T47D (cell line): ENCODE results near the gene VRK3.

ENCODE experiments used
- DNase-seq, 2 experiments: peaks; one replicate each; pipeline versions ENCODE4 v3.0.0 to v3.0.0-alpha.2; 2011 to 2012; ENCODE audit warnings: low read depth in 1 of 2, low spot score in 1 of 2
- JUND ChIP-seq: IDR thresholded peaks from 2 replicates; pipeline ENCODE4 v1.6.1; 2012; ENCODE audit warnings: low read depth
- in situ Hi-C: cut with HindIII; loops from 2 replicates; pipeline ENCODE4 v1.10.0; 2016; ENCODE audit warnings: low sequenced_read_pairs, low pct_unique_long_range_greater_than_20kb

Gene VRK3

DNA sequence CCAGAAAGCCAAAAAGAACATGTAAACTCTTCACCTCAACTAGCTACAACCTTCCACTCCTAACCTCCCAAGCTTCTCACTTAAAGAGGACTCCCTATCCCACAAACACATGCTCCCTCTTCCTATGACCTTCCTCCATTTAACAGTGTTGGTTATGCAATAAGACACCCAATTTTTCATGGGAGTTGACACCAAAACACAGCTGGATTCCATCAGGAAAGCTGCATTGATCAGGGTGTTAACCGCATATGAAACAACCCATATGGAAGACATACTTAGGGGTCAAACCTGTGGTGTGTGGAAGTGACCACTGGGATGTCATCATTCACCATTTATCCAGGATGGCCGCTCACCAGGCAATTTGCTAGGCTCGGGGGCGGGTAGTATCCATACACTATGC, 22.5 kb upstream of the VRK3 start:
- in situ Hi-C loops = no loop called here
- TF ChIP-seq JUND = no peak
- DNase-seq = no peak

DNA sequence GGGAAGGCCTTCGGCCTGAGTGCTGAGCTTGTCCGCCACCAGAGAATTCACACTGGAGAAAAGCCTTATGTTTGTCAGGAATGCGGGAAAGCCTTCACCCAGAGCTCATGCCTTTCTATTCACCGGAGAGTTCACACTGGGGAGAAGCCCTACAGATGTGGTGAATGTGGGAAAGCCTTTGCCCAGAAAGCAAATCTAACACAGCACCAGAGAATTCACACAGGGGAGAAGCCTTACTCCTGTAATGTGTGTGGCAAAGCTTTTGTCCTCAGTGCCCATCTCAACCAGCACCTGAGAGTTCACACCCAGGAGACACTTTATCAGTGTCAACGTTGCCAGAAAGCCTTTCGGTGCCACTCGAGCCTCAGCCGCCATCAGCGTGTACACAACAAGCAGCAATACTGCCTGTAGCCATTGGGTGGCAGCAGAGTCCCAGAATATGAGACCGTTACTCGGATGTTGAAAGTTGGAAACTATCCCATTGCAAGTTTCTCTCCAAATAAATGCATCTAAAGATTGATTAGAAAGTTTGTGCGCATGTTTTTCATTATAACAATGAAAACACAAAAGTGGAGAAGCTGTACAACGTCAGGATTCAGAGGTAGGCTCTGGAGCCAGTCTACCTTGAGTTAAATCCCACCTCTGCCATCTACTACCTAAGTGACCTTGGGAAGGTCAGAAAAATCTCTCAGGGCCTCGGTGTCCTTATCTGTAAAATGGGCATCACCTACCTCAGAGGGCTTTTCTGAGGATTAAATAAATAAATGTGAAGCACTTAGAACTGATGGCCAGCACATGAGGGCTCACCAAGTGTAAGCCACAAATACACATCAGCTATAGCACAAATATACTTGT, 21.7 kb upstream of the VRK3 start:
- DNase-seq = no peak
- TF ChIP-seq JUND = no peak
- in situ Hi-C loops = no loop called here

DNA sequence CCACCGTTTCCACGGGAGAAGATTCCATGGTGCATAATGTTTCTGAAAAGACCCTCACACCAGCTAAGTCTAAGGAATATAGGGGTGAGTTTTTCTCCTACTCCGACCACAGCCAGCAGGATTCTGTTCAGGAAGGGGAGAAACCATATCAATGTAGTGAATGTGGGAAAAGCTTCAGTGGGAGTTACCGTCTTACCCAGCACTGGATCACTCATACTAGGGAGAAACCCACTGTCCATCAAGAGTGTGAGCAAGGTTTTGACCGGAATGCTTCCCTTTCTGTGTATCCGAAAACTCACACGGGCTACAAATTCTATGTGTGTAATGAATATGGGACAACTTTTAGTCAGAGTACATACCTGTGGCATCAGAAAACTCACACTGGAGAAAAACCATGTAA, 19.8 kb upstream of the VRK3 start:
- TF ChIP-seq JUND = no peak
- no peak for DNase-seq
- in situ Hi-C loops = no loop called here

DNA sequence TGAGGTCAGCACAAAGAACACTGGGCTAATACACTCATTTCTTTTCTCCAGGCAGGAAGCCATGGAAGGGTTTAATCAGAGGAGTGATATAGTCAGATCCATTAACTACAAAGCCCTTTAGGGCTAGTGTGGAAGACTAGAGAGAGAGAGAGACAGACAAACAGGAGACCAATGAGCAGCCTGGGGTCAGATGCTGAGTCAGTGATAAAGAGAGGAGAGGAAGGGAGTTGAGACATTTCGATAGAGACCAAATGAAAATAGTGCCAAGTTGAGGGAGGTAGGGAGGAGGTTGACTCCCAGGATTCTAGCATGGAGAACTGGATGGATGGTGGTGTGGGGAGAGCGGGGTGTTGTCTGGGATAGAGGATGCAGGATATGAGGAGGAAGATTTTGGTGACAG, 18.8 kb upstream of the VRK3 start:
- TF ChIP-seq JUND = no peak
- in situ Hi-C loops = no loop called here
- no peak for DNase-seq

DNA sequence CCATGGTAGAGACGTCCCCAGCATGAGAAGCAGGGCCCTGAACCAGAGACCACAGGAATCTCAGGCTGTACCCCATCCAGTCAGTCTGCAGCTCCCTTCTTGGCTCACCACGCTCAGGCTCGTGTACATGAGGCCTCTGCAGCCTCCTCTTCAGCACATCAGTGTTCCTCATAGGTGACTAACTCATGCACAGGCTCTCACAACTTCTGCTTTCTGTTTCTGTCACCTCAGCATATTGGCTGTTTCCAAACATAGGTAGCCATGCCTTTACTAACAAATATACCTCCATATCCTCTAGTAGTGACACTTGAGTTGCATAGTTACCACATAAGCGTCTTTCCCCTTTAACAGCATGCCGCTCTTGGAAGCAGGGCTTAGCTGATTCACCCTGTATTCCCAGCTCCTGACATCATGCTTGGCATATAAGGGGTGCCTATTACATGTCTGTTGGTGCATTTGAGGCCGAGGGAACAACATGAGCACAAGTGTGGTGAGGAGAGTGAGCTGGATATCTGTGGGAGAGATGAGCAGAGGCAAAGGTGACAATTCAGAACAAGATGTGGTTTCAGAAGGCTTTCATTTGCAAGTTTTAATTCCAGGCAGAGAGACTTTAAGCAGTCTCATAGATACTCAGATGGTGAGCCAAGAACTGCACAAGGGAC, 17.3 kb upstream of the VRK3 start:
- in situ Hi-C loops = no loop called here
- no peak for DNase-seq

DNA sequence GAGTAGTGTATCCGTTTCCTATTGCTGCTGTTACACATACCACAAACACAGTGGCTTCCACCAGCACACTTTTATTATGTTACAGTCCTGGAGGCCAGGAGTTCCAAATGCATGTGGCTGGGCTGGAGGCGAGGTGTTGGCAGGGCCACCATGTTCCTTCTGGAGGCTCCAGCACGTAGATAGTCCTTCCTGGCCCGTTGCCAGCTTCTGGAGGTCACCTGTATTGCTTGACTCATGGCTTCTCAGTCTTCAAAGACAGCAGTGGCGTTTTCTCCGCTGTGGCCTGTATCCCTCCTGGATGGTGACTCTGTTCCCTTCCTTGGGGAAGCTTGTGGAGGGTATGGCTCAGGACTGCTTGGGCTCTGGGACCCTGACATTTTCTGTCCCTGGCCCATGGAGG, 15.8 kb upstream of the VRK3 start:
- no peak for DNase-seq
- in situ Hi-C loops = no loop called here
- TF ChIP-seq JUND = no peak

More for the DNA sequence above, 17.3 kb upstream of the VRK3 start:
- TF ChIP-seq JUND = no peak

DNA sequence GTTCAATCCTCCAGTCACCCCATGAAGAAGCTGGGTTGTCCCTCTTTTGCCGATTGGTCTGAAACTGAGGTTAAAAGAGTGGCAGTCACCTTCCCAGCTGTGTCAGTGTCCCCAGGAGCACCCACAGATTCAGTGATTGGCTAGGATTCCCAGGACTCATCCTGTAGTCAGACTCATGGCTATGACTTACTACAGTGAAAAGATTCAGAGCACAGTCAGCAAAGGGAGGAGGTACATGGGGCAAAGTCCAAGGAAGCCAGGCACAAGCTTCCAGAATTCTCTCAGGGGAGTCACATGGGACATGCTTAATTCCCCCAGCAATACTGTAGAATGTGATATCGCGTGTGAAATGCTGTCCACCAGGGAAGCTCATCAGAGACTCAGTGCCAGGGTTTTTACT, 14.8 kb upstream of the VRK3 start:
- DNase-seq = no peak
- no peak for TF ChIP-seq JUND
- in situ Hi-C loops = no loop called here

DNA sequence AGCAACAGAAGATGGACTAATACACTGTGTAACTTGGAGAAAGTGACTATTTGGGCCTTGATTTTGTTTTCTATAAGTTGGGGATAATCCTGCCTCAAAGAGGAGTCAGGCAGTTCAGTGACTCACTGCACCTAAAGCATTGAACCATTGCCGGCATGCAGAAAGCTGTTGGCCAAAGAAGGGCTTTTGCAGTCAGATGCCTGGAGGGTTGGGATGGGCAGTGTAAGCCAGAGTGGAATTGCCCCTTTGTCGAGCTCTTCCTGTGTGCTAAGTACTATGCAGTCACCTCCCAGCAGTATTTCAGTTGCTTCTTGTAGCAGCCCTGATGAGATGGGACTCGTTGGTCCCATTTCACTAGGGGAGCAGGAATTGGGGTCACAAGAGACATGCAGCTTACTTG, 11.7 kb upstream of the VRK3 start:
- in situ Hi-C loops = no loop called here
- DNase-seq = no peak
- no peak for TF ChIP-seq JUND

DNA sequence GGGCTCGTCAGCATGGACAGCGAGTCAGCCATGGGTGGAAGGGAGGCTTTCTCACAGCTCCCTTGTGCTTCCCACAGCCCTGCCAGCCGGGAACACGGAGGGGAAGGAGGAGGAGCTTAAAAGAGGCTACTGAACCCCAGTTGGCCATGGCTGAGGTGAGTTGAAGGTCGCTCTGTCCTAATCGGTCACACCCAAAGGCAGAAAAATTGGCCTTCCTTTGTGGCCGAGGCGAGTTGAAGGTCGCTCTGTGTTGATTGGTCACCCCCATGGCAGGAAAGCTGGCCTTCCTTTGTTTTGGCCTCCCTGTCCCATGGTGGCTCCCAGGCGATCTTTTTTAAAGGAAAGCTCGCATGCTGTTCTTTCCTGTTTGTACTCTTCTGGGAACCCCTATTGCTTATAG, 5.8 kb upstream of the VRK3 start:
- TF ChIP-seq JUND = no peak
- DNase-seq = no peak
- in situ Hi-C loops = no loop called here

DNA sequence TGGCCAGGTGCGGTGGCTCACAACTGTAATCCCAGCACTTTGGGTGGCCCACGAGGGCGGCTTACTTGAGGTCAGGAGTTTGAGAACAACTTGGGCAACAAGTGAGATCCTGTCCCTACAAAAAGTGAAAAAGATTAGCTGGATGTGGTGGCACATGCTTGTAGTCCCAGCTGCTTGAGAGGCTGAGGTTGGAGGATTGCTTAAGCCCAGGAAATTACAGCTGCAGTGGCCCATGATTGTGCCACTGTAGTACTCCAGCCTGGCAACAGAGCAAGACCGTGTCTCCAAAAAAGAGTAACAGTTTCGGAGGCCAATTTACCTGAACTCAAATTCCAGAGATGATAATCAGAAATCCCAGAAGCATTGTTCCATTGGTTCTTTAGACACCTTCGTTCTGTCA, 5.1 kb upstream of the VRK3 start:
- DNase-seq = no peak
- in situ Hi-C loops = no loop called here
- no peak for TF ChIP-seq JUND

DNA sequence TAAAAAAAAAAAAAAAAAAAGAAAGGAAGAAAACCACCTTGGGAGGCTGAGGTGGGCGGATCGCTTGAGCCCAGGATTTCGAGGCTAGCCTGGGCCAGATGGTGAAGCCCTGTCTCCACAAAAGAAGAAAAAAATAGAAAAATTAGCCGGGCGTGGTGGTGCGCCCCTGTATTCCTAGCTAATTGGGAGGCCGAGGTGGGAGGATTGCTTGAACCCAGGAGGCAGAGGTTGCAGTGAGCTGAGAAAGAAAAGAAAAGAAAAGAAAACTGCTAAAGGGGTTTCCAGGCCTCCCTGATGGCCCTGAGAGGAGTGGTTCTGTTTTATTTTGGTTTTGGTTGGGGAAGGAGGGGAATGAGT, 1.4 kb upstream of the VRK3 start:
- in situ Hi-C loops = no loop called here
- no peak for TF ChIP-seq JUND
- no peak for DNase-seq

DNA sequence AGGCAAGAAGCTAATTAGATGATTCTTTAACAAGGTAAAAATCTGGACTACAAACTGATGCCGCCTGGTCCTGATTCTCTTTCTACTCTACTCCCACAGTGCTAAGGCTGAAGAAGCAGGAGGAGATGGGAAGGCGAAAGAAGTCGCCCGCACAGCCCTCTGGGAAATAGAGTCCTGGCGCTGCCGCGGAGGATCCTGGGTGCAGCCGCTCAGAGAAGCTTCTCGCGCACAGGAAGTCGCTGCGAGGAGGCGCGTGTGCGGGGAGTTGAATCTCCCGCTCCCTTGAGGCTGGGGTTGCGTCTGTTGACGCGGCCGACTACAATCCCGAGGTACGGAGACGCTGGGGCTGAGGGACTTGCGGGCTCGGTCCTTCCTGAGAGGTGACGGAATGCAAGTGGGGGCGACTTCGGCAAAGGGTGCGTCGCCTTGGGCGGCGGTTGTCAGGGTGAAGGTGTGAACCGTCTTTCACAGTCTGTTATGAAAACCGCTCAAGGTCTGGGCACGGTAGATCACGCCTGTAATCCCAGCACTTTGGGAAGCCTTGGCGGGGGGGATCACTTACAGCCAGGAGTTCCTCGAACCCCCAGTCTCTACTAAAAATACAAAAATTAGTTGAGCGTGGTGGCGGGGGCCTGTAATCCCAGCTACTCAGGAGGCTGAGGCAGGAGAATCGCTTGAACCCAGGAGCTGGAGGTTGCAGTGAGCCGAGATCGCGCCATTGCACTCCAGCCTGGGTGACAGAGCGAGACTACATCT, 800 bp upstream of the VRK3 start, which contains the start of gene ZNF473:
Gene ZNF473 (plus strand): TSS at position 212 of the 756 bp plus-strand sequence. CDS start 5,078 bp downstream, outside the sequence.
- DNase-seq = peak; percentile 67 to 95
- in situ Hi-C loops = no loop called here
- no peak for TF ChIP-seq JUND

DNA sequence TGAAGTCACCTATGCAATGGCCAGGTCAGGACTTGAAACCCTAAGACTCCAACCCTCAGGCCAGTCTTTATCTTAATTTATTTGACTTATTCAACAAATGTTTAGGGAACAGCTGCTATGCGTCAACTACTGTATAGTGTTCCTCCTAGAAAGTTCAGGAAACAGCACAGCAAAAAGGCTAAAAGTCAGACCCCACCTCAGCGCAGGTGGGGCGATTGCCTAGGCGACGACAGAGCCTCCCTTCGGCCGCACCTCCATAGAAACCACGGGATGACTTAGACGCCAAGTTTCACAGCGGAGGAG, 502 bp downstream of the VRK3 start:
- in situ Hi-C loops = no loop called here
- no peak for TF ChIP-seq JUND
- DNase-seq = no peak
